Mesenchymal stem cell (in vitro differentiated cells and primary cell): ENCODE measurements around the gene BBX.
"Not testable (repeated sequence)": the region's sequence is repeated elsewhere in the genome, so short reads cannot be mapped to it uniquely, and the experiment has no call there.

Experiments
- DNase-seq: peaks from one replicate; pipeline ENCODE4 v3.0.0-alpha.2; 2013
- H2AFZ ChIP-seq: one replicate; pipeline ENCODE4 v1.6.1; 2013; ENCODE audit warnings: low read depth, mild to moderate bottlenecking, control low read depth, inconsistent platforms, low read length, moderate library complexity
- H2AK5ac ChIP-seq: 2 replicates; pipeline ENCODE4 v1.6.1; 2013; ENCODE audit warnings: low read length, moderate library complexity, mild to moderate bottlenecking, inconsistent platforms; ENCODE audit not compliant: severe bottlenecking
- H2BK120ac ChIP-seq: one replicate; pipeline ENCODE4 v1.6.1; 2013; ENCODE audit warnings: low read depth, mild to moderate bottlenecking, inconsistent platforms, low read length, moderate library complexity
- H2BK12ac ChIP-seq, 2 experiments: one replicate each; pipeline ENCODE4 v1.6.1; 2013; ENCODE audit warnings: inconsistent platforms in 2 of 2, low read length in 2 of 2, mild to moderate bottlenecking in 2 of 2, moderate library complexity in 2 of 2, control low read depth in 1 of 2
- H2BK15ac ChIP-seq: one replicate; pipeline ENCODE4 v1.6.1; 2013; ENCODE audit warnings: mild to moderate bottlenecking, low read depth, inconsistent platforms; ENCODE audit not compliant: poor library complexity, severe bottlenecking
- H2BK5ac ChIP-seq: 2 replicates; pipeline ENCODE4 v1.6.1; 2013; ENCODE audit warnings: low read depth, mild to moderate bottlenecking, low read length, control low read depth, inconsistent platforms; ENCODE audit not compliant: poor library complexity, severe bottlenecking
- H3K14ac ChIP-seq, 2 experiments: one replicate each; pipeline ENCODE4 v1.6.1; 2013; ENCODE audit warnings: inconsistent platforms in 2 of 2, low read length in 2 of 2, control low read depth in 1 of 2, mild to moderate bottlenecking in 1 of 2, moderate library complexity in 1 of 2
- H3K18ac ChIP-seq, 2 experiments: one replicate each; pipeline ENCODE4 v1.6.1; 2013; ENCODE audit warnings: inconsistent platforms in 2 of 2, low read length in 2 of 2, control low read depth in 1 of 2, low read depth in 1 of 2, mild to moderate bottlenecking in 1 of 2
- H3K23ac ChIP-seq, 2 experiments: one replicate each; pipeline ENCODE4 v1.6.1; 2013; ENCODE audit warnings: inconsistent platforms in 2 of 2, low read length in 2 of 2, mild to moderate bottlenecking in 2 of 2, moderate library complexity in 2 of 2, control low read depth in 1 of 2
- H3K27ac ChIP-seq: 2 replicates; pipeline ENCODE4 v1.5.1; 2013; ENCODE audit warnings: mild to moderate bottlenecking, moderate library complexity, low read length, control low read depth, inconsistent platforms; ENCODE audit not compliant: poor library complexity, severe bottlenecking
- H3K27me3 ChIP-seq, 2 experiments: 2 replicates each; pipeline versions ENCODE4 v1.6.1 to v1.7.0; 2013; ENCODE audit warnings: low read length in 2 of 2, mild to moderate bottlenecking in 2 of 2, moderate library complexity in 2 of 2, control low read depth in 1 of 2, inconsistent platforms in 1 of 2; ENCODE audit not compliant: control insufficient read depth in 1 of 2, insufficient read depth in 1 of 2
- H3K36me3 ChIP-seq, 2 experiments: 2 replicates each; pipeline versions ENCODE4 v1.6.1 to v1.7.0; 2013; ENCODE audit warnings: low read length in 2 of 2, control low read depth in 1 of 2, inconsistent platforms in 1 of 2, low read depth in 1 of 2, mild to moderate bottlenecking in 1 of 2; ENCODE audit not compliant: insufficient read depth in 2 of 2, control insufficient read depth in 1 of 2
- H3K4ac ChIP-seq, 2 experiments: one replicate each; pipeline ENCODE4 v1.6.1; 2013; ENCODE audit warnings: inconsistent platforms in 2 of 2, low read length in 2 of 2, mild to moderate bottlenecking in 2 of 2, moderate library complexity in 2 of 2, control low read depth in 1 of 2, low read depth in 1 of 2
- H3K4me1 ChIP-seq: 2 replicates; pipeline ENCODE4 v1.6.1; 2013; ENCODE audit warnings: low read depth, low read length, control low read depth; ENCODE audit not compliant: control insufficient read depth, insufficient read depth
- H3K4me2 ChIP-seq: 2 replicates; pipeline ENCODE4 v1.6.1; 2013; ENCODE audit warnings: low read length, mild to moderate bottlenecking, inconsistent platforms; ENCODE audit not compliant: poor library complexity, severe bottlenecking
- H3K4me3 ChIP-seq, 2 experiments: 2 replicates each; pipeline versions ENCODE4 v1.5.1 to v1.7.0; 2013; ENCODE audit warnings: low read length in 2 of 2, mild to moderate bottlenecking in 2 of 2, control low read depth in 1 of 2, low read depth in 1 of 2; ENCODE audit not compliant: insufficient read depth in 1 of 2
- H3K79me1 ChIP-seq: replicated peaks from 2 replicates; pipeline ENCODE4 v1.6.1; 2013; ENCODE audit warnings: mild to moderate bottlenecking, control low read depth, low read length, inconsistent platforms; ENCODE audit not compliant: poor library complexity, severe bottlenecking
- H3K9ac ChIP-seq: 2 replicates; pipeline ENCODE4 v1.7.0; 2013; ENCODE audit warnings: mild to moderate bottlenecking, low read length, moderate library complexity
- H3K9me3 ChIP-seq: 2 replicates; pipeline ENCODE4 v1.7.0; 2013; ENCODE audit warnings: mild to moderate bottlenecking, low read length; ENCODE audit not compliant: control insufficient read depth
- H4K8ac ChIP-seq: one replicate; pipeline ENCODE4 v1.6.1; 2013; ENCODE audit warnings: inconsistent platforms, mild to moderate bottlenecking, low read length, moderate library complexity
- H4K91ac ChIP-seq: one replicate; pipeline ENCODE4 v1.6.1; 2013; ENCODE audit warnings: mild to moderate bottlenecking, low read length, inconsistent platforms
- WGBS: methylation state at CpG from one replicate; pipeline ENCODE4 v1.1.7; 2013; ENCODE audit warnings: mixed read lengths; 5-methylcytosine and 5-hydroxymethylcytosine counted together

Gene BBX

DNA sequence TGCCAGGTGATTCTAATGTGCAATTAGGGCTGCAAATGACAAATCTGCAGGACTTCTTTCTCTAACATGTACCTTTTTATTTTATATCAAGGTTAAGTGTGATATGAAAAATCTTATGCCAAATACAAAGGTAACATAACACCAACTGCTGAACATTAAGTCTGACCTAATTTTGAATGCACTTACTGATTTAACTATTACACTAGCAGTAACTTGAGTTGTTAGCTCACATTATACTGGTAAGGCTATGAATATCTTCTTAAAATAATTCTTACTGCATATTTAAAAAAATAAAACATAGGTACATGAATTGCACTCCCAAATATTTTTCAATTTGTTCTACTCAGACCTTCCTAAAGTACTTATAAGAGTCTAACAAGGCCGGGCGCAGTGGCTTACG is 308.8 kb downstream of the BBX start:
- Histone ChIP-seq H4K91ac (no peak overlapping the region), H3K9me3 (no peaks in the 10 kb centered on the region), H3K79me1 (no peaks in the 10 kb centered on the region), H3K4ac (no peak overlapping the region), H2BK5ac (no peak overlapping the region), H3K18ac (no peak overlapping the region), H3K27me3 (no peaks in the 10 kb centered on the region), H2AFZ (no peak overlapping the region), H3K14ac (no peak overlapping the region), H3K27ac (no peak overlapping the region), H4K8ac (no peak overlapping the region), H3K4me2 (no peak overlapping the region), H2AK5ac (no peak overlapping the region), H3K9ac (no peak overlapping the region), H3K36me3 (no peaks in the 10 kb centered on the region), H2BK12ac (no peak overlapping the region), H3K23ac (no peak overlapping the region), H2BK15ac (no peak overlapping the region), H3K4me1 (no peaks in the 10 kb centered on the region), H2BK120ac (no peak overlapping the region), H3K4me3 (no peak overlapping the region)
- DNase-seq = no peak
- 76% methylated on average over 3 of the region's 3 CpGs for WGBS

DNA sequence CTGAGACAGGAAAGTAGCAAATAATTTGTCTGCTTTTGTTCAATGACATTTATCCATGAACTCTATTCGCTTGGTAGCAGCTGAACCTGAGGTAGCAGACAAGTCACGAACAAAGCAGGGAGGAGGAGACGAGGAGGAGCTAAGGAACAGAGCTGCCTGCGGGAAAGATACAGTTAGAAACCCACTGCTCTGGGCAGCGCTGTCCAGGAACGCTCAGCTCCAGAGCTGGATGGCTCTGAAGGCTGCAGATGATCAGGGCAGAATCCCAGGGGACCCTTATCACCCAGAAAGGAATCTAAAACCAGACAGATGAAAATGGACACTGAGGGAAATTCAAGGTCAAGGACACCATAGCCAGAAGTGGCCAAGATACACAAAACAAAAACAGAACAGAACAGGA is 310.3 kb downstream of the BBX start:
- Histone ChIP-seq H3K27ac (no peak overlapping the region), H2BK5ac (no peak overlapping the region), H2AFZ (no peak overlapping the region), H2AK5ac (no peak overlapping the region), H3K14ac (no peak overlapping the region), H2BK12ac (no peak overlapping the region), H3K9ac (no peak overlapping the region), H4K8ac (no peak overlapping the region), H3K23ac (no peak overlapping the region), H3K79me1 (no peaks in the 10 kb centered on the region), H3K4me2 (no peak overlapping the region), H2BK15ac (no peak overlapping the region), H3K4me1 (no peaks in the 10 kb centered on the region), H3K36me3 (no peaks in the 10 kb centered on the region), H4K91ac (no peak overlapping the region), H3K9me3 (no peaks in the 10 kb centered on the region), H2BK120ac (no peak overlapping the region), H3K4ac (no peak overlapping the region), H3K18ac (peak overlapping the region in 1 of 2 experiments; percentile 34), H3K4me3 (no peak overlapping the region), H3K27me3 (no peaks in the 10 kb centered on the region)
- DNase-seq = no peak
- WGBS = 76% methylated on average over 6 of the region's 6 CpGs

DNA sequence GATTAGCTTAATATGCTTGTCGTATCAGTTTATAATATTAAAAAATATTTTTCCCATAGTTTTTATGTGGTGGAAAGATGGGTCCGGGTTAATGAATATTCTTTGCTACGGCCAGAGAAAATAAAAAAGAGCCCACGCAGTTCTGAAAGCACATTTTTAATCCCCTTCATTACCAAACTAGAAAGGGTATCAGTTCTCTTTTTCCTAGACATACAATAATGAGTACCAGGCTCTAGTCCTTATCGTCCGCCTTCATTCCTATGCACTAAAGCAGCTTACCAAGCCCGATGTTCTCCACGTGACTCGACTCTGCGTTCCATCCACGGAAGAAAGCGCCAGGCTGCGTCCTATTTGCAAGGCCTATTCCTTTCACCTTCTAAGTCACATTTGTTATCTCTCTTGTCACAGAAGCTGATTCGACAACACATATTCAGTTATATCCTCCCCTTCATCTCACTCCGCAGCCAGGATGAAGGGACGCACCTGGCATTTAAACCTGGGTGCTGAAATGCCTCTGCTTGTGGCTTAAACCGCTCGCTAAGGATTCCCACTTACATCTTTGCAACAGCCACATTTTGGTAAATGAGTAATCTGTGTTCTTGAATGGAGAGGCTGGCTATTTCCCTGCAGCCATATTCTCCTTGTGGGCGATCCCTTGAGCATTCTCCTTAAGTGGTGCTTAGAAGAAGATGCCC is 311.1 kb downstream of the BBX start:
- H3K23ac ChIP-seq = no peak overlapping the region
- no peak overlapping the region for H3K18ac ChIP-seq
- H3K14ac ChIP-seq = no peak overlapping the region
- H3K4me1 ChIP-seq = no peaks in the 10 kb centered on the region
- no peak overlapping the region for H2AK5ac ChIP-seq
- no peak for DNase-seq
- H3K27me3 ChIP-seq = no peaks in the 10 kb centered on the region
- H3K9ac ChIP-seq = no peak overlapping the region
- H2BK15ac ChIP-seq = no peak overlapping the region
- H2AFZ ChIP-seq = no peak overlapping the region
- H3K4ac ChIP-seq = no peak overlapping the region
- no peak overlapping the region for H2BK12ac ChIP-seq
- no peaks in the 10 kb centered on the region for H3K36me3 ChIP-seq
- no peak overlapping the region for H3K27ac ChIP-seq
- no peak overlapping the region for H4K91ac ChIP-seq
- H2BK120ac ChIP-seq = no peak overlapping the region
- no peak overlapping the region for H2BK5ac ChIP-seq
- no peak overlapping the region for H3K4me2 ChIP-seq
- H3K9me3 ChIP-seq = no peaks in the 10 kb centered on the region
- H3K4me3 ChIP-seq = no peak overlapping the region
- WGBS = 98% methylated on average over 18 of the region's 19 CpGs
- H3K79me1 ChIP-seq = no peaks in the 10 kb centered on the region
- no peak overlapping the region for H4K8ac ChIP-seq

DNA sequence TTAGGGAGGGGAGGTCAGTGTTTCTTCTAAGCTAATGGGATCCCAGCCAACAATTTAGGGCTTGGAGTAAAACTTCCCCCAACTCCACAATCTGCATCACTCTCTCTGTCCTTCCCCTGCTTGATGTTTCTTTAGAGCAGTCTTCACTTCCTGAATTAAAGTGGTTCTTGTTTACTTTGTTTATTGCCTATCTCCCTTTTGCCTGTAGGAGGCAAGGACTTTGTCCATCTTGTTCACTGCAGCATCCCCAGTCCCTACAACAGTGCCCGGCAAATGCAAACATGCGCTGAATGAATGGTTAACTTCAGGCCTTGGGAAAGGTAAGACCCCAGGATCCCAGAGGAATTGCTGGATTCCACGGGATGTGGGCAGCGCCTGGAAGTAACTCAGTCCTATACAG is 312.2 kb downstream of the BBX start:
- H3K4me1 ChIP-seq, H4K8ac ChIP-seq, H3K9me3 ChIP-seq, H3K4me2 ChIP-seq, H3K27me3 ChIP-seq, H3K27ac ChIP-seq, H3K18ac ChIP-seq, H2AFZ ChIP-seq, H4K91ac ChIP-seq, H3K23ac ChIP-seq, H3K36me3 ChIP-seq, H3K14ac ChIP-seq, H2BK12ac ChIP-seq, H3K4ac ChIP-seq, H3K4me3 ChIP-seq, H2BK5ac ChIP-seq, H3K79me1 ChIP-seq, H2AK5ac ChIP-seq, H3K9ac ChIP-seq, H2BK15ac ChIP-seq, H2BK120ac ChIP-seq, DNase-seq: not testable (repeated sequence)
- 93% methylated on average over 3 of the region's 4 CpGs for WGBS
